ENCODE measurements around the gene STARD3.

The STARD3 gene

DNA sequence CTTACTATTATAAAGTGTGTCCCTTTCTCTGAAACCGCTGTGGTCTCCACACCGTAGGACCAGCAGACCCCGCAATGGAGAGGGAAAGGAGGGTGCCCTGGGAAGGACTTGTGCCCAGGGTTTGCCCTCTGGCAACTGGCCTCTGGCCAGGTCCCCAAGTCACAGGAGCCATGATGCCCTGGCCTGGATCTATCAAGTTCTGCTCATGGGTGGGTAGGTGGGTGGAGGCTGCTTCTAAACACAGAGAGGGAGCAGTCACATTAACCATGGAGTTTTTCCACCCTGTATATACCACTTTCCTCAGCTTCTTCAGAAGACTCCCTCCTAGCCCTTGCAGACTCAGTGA lies 19.9 kb upstream of the STARD3 start:
- TF ChIP-seq TAF1 (IDR thresholded peaks at IDR 0.05; ENCODE audit: borderline replicate concordance, low read depth, low read length) (no peak), POLR2A (IDR thresholded peaks at IDR 0.05; ENCODE audit: low read depth, low read length) (no peak), POLR2AphosphoS5 (IDR thresholded peaks at IDR 0.05; ENCODE audit: low read depth, low read length) (no peak)
- no peak for DNase-seq (ENCODE audit: insufficient read length)
- peak; percentile 51 for FAIRE-seq

GRCh38 chr17:39617446-39618245 lies 19.3 kb upstream of the STARD3 start:
- TF ChIP-seq POLR2AphosphoS5 (IDR thresholded peaks at IDR 0.05; ENCODE audit: low read depth, low read length): no peak
- TF ChIP-seq TAF1 (IDR thresholded peaks at IDR 0.05; ENCODE audit: borderline replicate concordance, low read depth, low read length): no peak
- no peak for TF ChIP-seq POLR2A (IDR thresholded peaks at IDR 0.05; ENCODE audit: low read depth, low read length)
- DNase-seq (ENCODE audit: insufficient read length) (peak; percentile 47), FAIRE-seq (no peak)

- no peak for DNase-seq (ENCODE audit: insufficient read length)
- FAIRE-seq: no peak
These were observed 18.6 kb upstream of the STARD3 start for GRCh38 chr17:39618246-39618913.

DNA sequence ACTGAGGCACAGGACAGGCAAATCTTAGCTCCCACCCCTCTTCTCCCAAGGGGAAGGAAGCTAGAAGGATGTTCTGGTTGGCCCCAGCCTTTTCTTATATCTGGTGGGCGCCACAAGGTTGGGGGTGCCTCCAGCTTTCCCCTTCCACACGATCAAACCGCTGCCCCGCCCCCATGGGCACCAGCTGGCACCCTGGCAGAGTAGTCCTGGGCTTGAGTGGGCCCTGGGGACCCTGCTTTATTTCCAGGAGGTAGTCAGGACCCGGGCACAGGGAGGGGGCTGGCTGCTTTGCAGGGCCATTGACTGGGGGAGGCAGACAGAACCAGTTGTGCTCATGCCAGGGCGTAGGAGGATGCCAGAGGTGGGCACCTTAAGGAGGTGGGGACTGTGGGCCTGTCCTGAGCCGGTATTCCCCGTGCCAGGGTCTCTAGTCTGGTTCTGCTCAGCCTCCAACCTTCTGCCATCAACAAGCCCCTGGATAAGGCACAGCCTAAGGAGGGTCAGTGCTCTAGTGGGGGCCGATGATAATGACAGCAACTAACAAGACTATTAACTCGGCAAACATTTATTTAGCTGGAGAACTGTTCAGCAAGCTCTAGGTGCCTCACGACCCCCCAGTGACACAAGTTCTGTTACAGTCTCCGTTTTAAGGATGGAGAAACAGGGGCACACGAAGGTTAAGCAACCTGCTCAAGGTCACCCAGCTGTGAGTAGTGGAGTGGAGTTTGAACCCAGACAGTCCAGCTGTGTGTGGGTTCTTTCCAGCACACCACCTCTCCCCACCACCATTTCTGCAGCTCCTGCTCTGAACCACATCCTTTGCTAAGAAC lies 17.8 kb upstream of the STARD3 start:
- FAIRE-seq: no peak
- TF ChIP-seq POLR2AphosphoS5 (IDR thresholded peaks at IDR 0.05; ENCODE audit: low read depth, low read length) (no peak), POLR2A (IDR thresholded peaks at IDR 0.05; ENCODE audit: low read depth, low read length) (no peak)
- DNase-seq (ENCODE audit: insufficient read length): no peak

More at GRCh38 chr17:39618246-39618913, 18.6 kb upstream of the STARD3 start:
- TF ChIP-seq TAF1 (IDR thresholded peaks at IDR 0.05; ENCODE audit: borderline replicate concordance, low read depth, low read length) (no peak), POLR2AphosphoS5 (IDR thresholded peaks at IDR 0.05; ENCODE audit: low read depth, low read length) (no peak), POLR2A (IDR thresholded peaks at IDR 0.05; ENCODE audit: low read depth, low read length) (no peak)

DNA sequence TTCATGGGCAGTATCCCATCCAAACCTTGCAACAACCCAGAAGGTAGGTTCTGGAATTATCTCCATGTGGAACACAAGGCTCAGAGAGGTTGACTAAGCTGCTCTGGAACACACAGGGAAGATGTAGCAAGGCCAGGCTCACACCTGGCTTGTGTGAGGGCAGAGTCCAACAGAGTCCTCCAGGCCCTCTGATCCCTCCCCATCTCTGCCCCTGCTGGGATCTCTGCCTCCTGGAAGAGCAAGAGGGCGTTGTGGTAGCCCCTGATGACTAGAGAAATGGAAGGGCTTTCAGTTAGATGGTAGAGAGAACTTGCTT lies 17.2 kb upstream of the STARD3 start:
- no peak for FAIRE-seq
- TF ChIP-seq POLR2AphosphoS5 (IDR thresholded peaks at IDR 0.05; ENCODE audit: low read depth, low read length): no peak
- TF ChIP-seq POLR2A (IDR thresholded peaks at IDR 0.05; ENCODE audit: low read depth, low read length): no peak
- TF ChIP-seq TAF1 (IDR thresholded peaks at IDR 0.05; ENCODE audit: borderline replicate concordance, low read depth, low read length): no peak

DNA sequence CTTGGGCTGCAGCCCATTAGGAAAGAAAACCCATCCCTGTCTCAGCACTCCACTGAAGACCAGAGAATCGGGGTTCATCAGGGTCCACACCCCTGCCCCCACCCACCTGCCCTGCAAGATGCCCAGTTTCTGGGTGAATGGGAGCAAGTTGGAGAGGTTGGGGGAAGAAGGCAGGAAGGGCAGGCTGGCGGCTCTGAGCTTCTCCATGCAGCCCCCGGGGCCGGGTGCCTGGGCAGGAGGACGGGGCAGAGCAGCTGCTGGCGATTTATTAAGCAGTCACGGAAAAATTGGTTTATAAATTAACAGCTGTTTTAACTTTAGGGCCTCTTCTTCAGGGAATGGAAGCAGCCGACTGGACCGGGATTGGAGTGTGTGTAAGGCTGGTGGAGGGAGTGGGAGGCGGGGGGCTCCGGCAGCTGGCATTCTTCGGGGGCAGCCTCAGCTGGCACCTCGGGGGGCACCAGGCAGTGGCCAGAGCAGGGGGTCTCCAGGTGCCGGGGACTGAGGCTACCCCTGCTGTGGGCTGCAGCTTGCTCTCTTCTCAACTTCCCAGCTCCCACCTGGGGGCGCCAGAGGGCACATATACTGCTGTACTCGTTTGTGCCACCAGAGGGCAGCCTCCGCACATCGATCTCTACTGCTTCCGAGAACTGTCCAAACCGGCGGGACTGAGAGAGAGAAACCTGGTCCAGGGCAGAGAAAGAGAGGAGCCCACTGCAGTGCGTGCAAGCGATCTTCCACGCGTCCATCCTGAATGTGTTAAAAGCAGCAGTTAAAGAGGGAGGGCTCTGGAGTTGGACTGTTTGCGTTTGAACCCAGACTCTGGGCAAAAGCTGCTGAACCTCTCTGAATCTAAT lies 15.2 kb upstream of the STARD3 start:
- TF ChIP-seq POLR2A (IDR thresholded peaks at IDR 0.05; ENCODE audit: low read depth, low read length) (no peak), TAF1 (IDR thresholded peaks at IDR 0.05; ENCODE audit: borderline replicate concordance, low read depth, low read length) (no peak), POLR2AphosphoS5 (IDR thresholded peaks at IDR 0.05; ENCODE audit: low read depth, low read length) (no peak)
- FAIRE-seq (peak; percentile 99), DNase-seq (ENCODE audit: insufficient read length) (peak; percentile 84)

More for the DNA sequence above, 17.2 kb upstream of the STARD3 start:
- DNase-seq (ENCODE audit: insufficient read length): no peak

DNA sequence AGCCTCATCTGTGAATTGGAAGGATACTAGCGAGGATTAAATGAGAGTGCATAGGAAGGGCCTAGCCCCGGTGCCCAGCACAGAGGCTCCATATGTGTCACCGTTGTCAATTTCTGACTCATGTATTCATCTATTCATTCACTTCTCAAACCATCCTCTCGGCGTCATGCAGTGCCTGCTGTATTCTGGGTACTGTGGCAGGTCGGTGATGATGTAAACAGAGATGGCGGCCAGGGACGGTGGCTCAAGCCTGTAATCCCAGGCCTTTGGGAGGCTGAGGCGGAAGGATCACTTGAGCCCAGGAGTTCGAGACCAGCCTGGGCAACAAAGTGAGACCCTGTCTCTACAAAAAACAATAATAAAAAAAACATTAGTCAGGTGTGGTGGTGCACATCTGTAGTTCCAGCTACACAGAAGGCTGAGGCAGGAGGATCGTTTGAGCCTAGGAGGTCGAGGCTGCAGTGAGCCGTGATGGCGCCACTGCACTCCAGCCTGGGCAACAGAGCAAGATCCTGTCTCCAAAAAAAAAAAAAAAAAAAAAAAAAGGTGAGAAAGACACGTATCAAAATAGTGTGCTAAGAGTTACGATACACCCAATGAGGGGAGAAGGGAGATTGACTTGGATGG lies 14.5 kb upstream of the STARD3 start:
- FAIRE-seq: no peak
- DNase-seq (ENCODE audit: insufficient read length): no peak
- TF ChIP-seq POLR2AphosphoS5 (IDR thresholded peaks at IDR 0.05; ENCODE audit: low read depth, low read length) (no peak), POLR2A (IDR thresholded peaks at IDR 0.05; ENCODE audit: low read depth, low read length) (no peak), TAF1 (IDR thresholded peaks at IDR 0.05; ENCODE audit: borderline replicate concordance, low read depth, low read length) (no peak)

DNA sequence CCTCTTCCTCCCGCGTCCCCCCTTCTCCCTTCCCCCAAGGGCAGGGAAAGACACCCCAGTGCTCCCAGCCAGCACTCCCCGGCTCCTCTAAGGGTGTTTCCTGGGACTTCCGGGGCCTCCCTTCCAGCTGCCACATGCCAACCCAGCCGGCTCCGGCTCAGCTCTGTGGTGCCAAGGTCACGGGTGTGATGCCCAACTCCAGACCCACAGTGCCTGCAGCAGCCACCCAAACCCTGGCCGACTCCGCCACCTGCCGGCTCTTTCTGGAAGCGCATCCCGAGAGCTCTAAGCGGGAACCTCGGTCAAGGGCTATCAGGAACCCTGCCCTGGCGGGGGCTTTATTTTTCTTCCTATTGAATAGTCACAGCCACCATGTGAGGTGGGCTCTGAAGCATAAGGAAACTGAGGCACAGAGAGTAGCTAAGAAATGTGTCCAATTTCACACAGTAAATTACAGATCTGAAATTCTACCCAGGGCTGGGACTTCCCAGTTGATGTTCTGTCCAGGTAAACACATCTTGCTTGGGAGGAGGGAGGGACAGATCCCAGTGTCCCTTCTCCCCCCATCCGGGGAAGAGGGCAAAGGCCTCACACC lies 13.5 kb upstream of the STARD3 start:
- peak; percentile 82 for DNase-seq (ENCODE audit: insufficient read length)
- peak; percentile 87 for FAIRE-seq
- no peak for TF ChIP-seq POLR2A (IDR thresholded peaks at IDR 0.05; ENCODE audit: low read depth, low read length)
- no peak for TF ChIP-seq TAF1 (IDR thresholded peaks at IDR 0.05; ENCODE audit: borderline replicate concordance, low read depth, low read length)
- no peak for TF ChIP-seq POLR2AphosphoS5 (IDR thresholded peaks at IDR 0.05; ENCODE audit: low read depth, low read length)

- FAIRE-seq: no peak
- no peak for TF ChIP-seq POLR2A (IDR thresholded peaks at IDR 0.05; ENCODE audit: low read depth, low read length)
- no peak for TF ChIP-seq POLR2AphosphoS5 (IDR thresholded peaks at IDR 0.05; ENCODE audit: low read depth, low read length)
- no peak for TF ChIP-seq TAF1 (IDR thresholded peaks at IDR 0.05; ENCODE audit: borderline replicate concordance, low read depth, low read length)
- no peak for DNase-seq (ENCODE audit: insufficient read length)
These were observed 12.6 kb upstream of the STARD3 start for GRCh38 chr17:39624313-39624712.

DNA sequence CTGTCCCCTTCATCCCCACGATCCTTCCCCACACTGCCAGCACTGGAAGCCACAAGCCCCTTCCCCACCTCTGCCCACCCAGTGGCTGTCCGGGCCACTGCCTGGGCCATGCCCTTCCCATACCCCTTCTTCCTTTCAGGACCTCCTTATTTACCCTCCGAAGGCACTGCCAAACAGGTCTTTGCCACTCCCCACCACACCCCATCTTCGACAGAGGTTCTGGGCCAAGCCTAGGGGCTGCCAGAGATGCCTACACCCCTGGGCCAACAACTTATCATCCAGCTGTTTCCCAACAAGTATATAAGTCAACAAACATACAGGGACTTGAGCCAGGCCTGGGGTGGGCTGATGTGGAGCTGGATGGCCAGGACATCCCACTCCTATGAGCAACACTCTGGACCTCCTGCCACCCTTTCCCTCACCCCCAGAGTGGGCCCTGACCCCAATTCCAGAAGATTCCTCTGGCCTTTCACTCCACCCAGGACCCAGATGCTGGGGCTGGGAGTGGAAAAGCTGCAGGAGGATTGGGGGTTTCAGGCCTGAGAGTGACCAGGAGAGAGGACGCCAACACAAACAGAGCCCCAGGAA lies 11.7 kb upstream of the STARD3 start:
- DNase-seq (ENCODE audit: insufficient read length) (no peak), FAIRE-seq (no peak)
- TF ChIP-seq TAF1 (IDR thresholded peaks at IDR 0.05; ENCODE audit: borderline replicate concordance, low read depth, low read length) (no peak), POLR2A (IDR thresholded peaks at IDR 0.05; ENCODE audit: low read depth, low read length) (no peak), POLR2AphosphoS5 (IDR thresholded peaks at IDR 0.05; ENCODE audit: low read depth, low read length) (no peak)

Measured in GM12892 (cell line).